ENCODE results near the gene KIF5C. TPM values are rescaled to one million over a fixed set of nuclear protein-coding genes. Genes with fewer than 3 reads are reported as not detected.

KIF5C gene
- total and polyA plus RNA-seq, 4 experiments from 2014 or later = 3.0 to 21.3 (median 13.2) TPM

- Histone ChIP-seq H3K27ac (ENCODE audit: low read depth, low read length) (no peak overlapping the region), H3K27me3 (ENCODE audit: insufficient read depth, low read length) (no peaks in the 10 kb centered on the region), H3K4me3 (ENCODE audit: low read length in 2 of 2) (no peak overlapping the region), H3K4me1 (ENCODE audit: insufficient read depth, low read length) (no peaks in the 10 kb centered on the region), H3K36me3 (ENCODE audit: insufficient read depth, low read length) (no peaks in the 10 kb centered on the region), H3K9me3 (ENCODE audit: control insufficient read depth in 1 of 2, low read length in 2 of 2) (no peaks in the 10 kb centered on the region)
- no peak for DNase-seq
- no peaks in the 10 kb centered on the region for H3K27me3 Mint-ChIP-seq
- H3K4me1 Mint-ChIP-seq = no peaks in the 10 kb centered on the region
- H3K36me3 Mint-ChIP-seq = peaks cover 46 to 47% of the 10 kb centered on the region in 2 donors
- CTCF ChIA-PET (ENCODE audit: partially characterized antibody) = no interaction called here
- intact Hi-C loops (cut with micrococcal nuclease) = no loop called here
- no peak overlapping the region for H3K27ac Mint-ChIP-seq
- POLR2A ChIA-PET (ENCODE audit: partially characterized antibody) = no interaction called here
- H3K9me3 Mint-ChIP-seq = peaks cover 0 to 2% (median 0%) of the 10 kb centered on the region in 8 donors
- no peak overlapping the region for H3K4me3 Mint-ChIP-seq
Observed at GRCh38 chr2:148943097-148943496, 68.1 kb downstream of the KIF5C start.

- Histone ChIP-seq H3K9me3 (ENCODE audit: control insufficient read depth in 1 of 2, low read length in 2 of 2) (no peaks in the 10 kb centered on the region), H3K27me3 (ENCODE audit: insufficient read depth, low read length) (no peaks in the 10 kb centered on the region), H3K4me3 (ENCODE audit: low read length in 2 of 2) (no peak overlapping the region), H3K36me3 (ENCODE audit: insufficient read depth, low read length) (no peaks in the 10 kb centered on the region), H3K4me1 (ENCODE audit: insufficient read depth, low read length) (no peaks in the 10 kb centered on the region), H3K27ac (ENCODE audit: low read depth, low read length) (no peak overlapping the region)
- DNase-seq = no peak
- H3K36me3 Mint-ChIP-seq = peaks cover 50 to 60% of the 10 kb centered on the region in 2 donors
- H3K4me3 Mint-ChIP-seq = no peak overlapping the region
- ChIA-PET CTCF (ENCODE audit: partially characterized antibody) (no interaction called here), POLR2A (ENCODE audit: partially characterized antibody) (no interaction called here)
- no peaks in the 10 kb centered on the region for H3K27me3 Mint-ChIP-seq
- peaks cover 0 to 2% (median 0%) of the 10 kb centered on the region in 8 donors for H3K9me3 Mint-ChIP-seq
- H3K4me1 Mint-ChIP-seq = no peaks in the 10 kb centered on the region
- H3K27ac Mint-ChIP-seq = no peak overlapping the region
- intact Hi-C loops (cut with micrococcal nuclease) = no loop called here
Observed at GRCh38 chr2:148944536-148944935, 69.5 kb downstream of the KIF5C start.

DNA sequence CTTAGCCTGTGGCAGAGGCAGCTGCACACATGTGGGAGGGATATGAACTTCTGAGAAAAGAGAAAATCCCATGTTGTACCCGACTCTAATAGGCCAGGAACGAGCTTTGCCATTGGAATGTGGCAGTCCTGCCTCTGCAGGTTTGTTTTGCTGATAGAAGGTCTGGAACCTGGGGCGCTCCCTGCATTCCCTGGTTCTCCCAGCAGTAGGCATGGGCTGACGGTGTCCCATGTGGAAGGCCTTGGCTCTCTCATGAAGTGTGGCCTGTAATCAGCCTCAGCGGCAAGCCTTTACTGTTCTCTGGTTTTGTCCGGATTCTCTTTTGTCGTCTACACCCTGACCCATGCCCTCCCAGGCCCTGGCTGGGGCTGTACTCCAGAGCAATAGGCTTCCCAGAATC, 72.3 kb downstream of the KIF5C start:
- Histone ChIP-seq H3K4me1 (ENCODE audit: insufficient read depth, low read length) (no peaks in the 10 kb centered on the region), H3K9me3 (ENCODE audit: control insufficient read depth in 1 of 2, low read length in 2 of 2) (no peaks in the 10 kb centered on the region), H3K27ac (ENCODE audit: low read depth, low read length) (no peak overlapping the region), H3K36me3 (ENCODE audit: insufficient read depth, low read length) (no peaks in the 10 kb centered on the region), H3K4me3 (ENCODE audit: low read length in 2 of 2) (no peak overlapping the region), H3K27me3 (ENCODE audit: insufficient read depth, low read length) (no peaks in the 10 kb centered on the region)
- no peaks in the 10 kb centered on the region for H3K4me1 Mint-ChIP-seq
- CTCF ChIA-PET (ENCODE audit: partially characterized antibody) = interaction anchor here (1.9 kb wide), 1 partner anchor 20 kb away, joined by 4 read pairs; no protein-coding TSS in a partner anchor
- H3K36me3 Mint-ChIP-seq = peaks cover 65 to 75% of the 10 kb centered on the region in 2 donors
- H3K27ac Mint-ChIP-seq = no peak overlapping the region
- POLR2A ChIA-PET (ENCODE audit: partially characterized antibody) = no interaction called here
- intact Hi-C loops (cut with micrococcal nuclease) = no loop called here
- no peak for DNase-seq
- peaks cover 0 to 2% (median 0%) of the 10 kb centered on the region in 8 donors for H3K9me3 Mint-ChIP-seq
- no peak overlapping the region for H3K4me3 Mint-ChIP-seq
- no peaks in the 10 kb centered on the region for H3K27me3 Mint-ChIP-seq

GRCh38 chr2:148948868-148949267, 73.8 kb downstream of the KIF5C start:
- CTCF ChIA-PET (ENCODE audit: partially characterized antibody) = no interaction called here
- Mint-ChIP-seq H3K27ac (no peak overlapping the region), H3K4me3 (no peak overlapping the region), H3K36me3 (peaks cover 56 to 65% of the 10 kb centered on the region in 2 donors), H3K9me3 (peaks cover 0 to 2% (median 0%) of the 10 kb centered on the region in 8 donors), H3K27me3 (no peaks in the 10 kb centered on the region), H3K4me1 (no peaks in the 10 kb centered on the region)
- no peaks in the 10 kb centered on the region for H3K27me3 ChIP-seq (ENCODE audit: insufficient read depth, low read length)
- H3K27ac ChIP-seq (ENCODE audit: low read depth, low read length) = no peak overlapping the region
- H3K4me1 ChIP-seq (ENCODE audit: insufficient read depth, low read length) = no peaks in the 10 kb centered on the region
- no peaks in the 10 kb centered on the region for H3K36me3 ChIP-seq (ENCODE audit: insufficient read depth, low read length)
- no peaks in the 10 kb centered on the region for H3K9me3 ChIP-seq (ENCODE audit: control insufficient read depth in 1 of 2, low read length in 2 of 2)
- POLR2A ChIA-PET (ENCODE audit: partially characterized antibody) = no interaction called here
- H3K4me3 ChIP-seq (ENCODE audit: low read length in 2 of 2) = no peak overlapping the region
- DNase-seq = no peak
- intact Hi-C loops (cut with micrococcal nuclease) = no loop called here

GRCh38 chr2:148949348-148949747, 74.3 kb downstream of the KIF5C start:
- H3K9me3 Mint-ChIP-seq = no peaks in the 10 kb centered on the region
- ChIA-PET CTCF (ENCODE audit: partially characterized antibody) (no interaction called here), POLR2A (ENCODE audit: partially characterized antibody) (no interaction called here)
- Histone ChIP-seq H3K9me3 (ENCODE audit: control insufficient read depth in 1 of 2, low read length in 2 of 2) (no peaks in the 10 kb centered on the region), H3K4me1 (ENCODE audit: insufficient read depth, low read length) (no peaks in the 10 kb centered on the region), H3K4me3 (ENCODE audit: low read length in 2 of 2) (no peak overlapping the region), H3K36me3 (ENCODE audit: insufficient read depth, low read length) (no peaks in the 10 kb centered on the region), H3K27ac (ENCODE audit: low read depth, low read length) (no peak overlapping the region), H3K27me3 (ENCODE audit: insufficient read depth, low read length) (no peaks in the 10 kb centered on the region)
- H3K4me3 Mint-ChIP-seq = no peak overlapping the region
- no peaks in the 10 kb centered on the region for H3K4me1 Mint-ChIP-seq
- H3K36me3 Mint-ChIP-seq = peaks cover 57 to 65% of the 10 kb centered on the region in 2 donors
- no peak overlapping the region for H3K27ac Mint-ChIP-seq
- no peaks in the 10 kb centered on the region for H3K27me3 Mint-ChIP-seq
- DNase-seq = no peak
- intact Hi-C loops (cut with micrococcal nuclease) = no loop called here

DNA sequence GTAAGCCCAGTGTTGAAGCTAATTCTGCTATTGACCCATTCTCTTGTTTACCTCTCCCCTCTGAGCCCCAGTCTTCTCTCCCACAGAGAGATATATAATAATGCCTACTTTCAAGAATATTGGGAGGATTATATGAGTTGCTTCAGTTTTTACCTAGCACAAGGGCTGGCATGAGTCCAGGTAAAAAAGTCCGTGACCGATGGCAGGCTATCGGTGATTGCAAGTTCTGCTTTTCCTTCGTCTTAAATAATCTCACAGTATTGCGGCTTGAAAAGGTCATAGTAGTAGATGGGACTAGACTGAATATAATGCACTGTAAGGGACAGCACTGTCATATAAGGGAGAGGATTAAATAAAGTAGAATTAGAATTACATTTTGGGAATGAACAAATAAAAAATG, 77.6 kb downstream of the KIF5C start:
- H3K27me3 Mint-ChIP-seq = no peaks in the 10 kb centered on the region
- no peak overlapping the region for H3K27ac Mint-ChIP-seq
- no peaks in the 10 kb centered on the region for H3K9me3 Mint-ChIP-seq
- peaks cover 2 to 11% (median 5%) of the 10 kb centered on the region in 4 donors for H3K4me1 Mint-ChIP-seq
- Histone ChIP-seq H3K27me3 (ENCODE audit: insufficient read depth, low read length) (no peaks in the 10 kb centered on the region), H3K9me3 (ENCODE audit: control insufficient read depth in 1 of 2, low read length in 2 of 2) (no peaks in the 10 kb centered on the region), H3K4me3 (ENCODE audit: low read length in 2 of 2) (no peak overlapping the region), H3K27ac (ENCODE audit: low read depth, low read length) (no peak overlapping the region), H3K4me1 (ENCODE audit: insufficient read depth, low read length) (no peaks in the 10 kb centered on the region), H3K36me3 (ENCODE audit: insufficient read depth, low read length) (no peaks in the 10 kb centered on the region)
- no peak overlapping the region for H3K4me3 Mint-ChIP-seq
- H3K36me3 Mint-ChIP-seq = peaks cover 49 to 53% of the 10 kb centered on the region in 2 donors
- intact Hi-C loops (cut with micrococcal nuclease) = no loop called here
- ChIA-PET CTCF (ENCODE audit: partially characterized antibody) (no interaction called here), POLR2A (ENCODE audit: partially characterized antibody) (no interaction called here)
- no peak for DNase-seq

DNA sequence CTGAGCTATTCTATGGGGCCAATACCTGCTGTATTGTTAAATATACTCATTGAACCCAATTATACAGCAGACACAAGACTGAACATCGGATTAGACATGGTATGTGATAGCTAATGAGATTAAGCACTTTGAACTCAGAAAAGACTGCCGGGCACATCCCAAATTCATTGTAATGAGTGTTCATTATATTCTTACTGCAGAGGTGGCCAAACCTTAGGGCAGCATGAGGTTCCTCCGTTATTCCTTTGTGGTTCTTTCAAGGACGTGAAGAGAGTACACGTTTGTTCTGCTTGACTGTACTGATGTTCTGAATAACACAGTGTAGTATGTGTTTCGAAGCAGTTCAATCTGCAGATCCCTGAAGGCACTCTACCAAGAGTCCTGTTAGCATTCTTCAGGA, 78.4 kb downstream of the KIF5C start:
- POLR2A ChIA-PET (ENCODE audit: partially characterized antibody) = no interaction called here
- Mint-ChIP-seq H3K9me3 (no peaks in the 10 kb centered on the region), H3K27me3 (no peaks in the 10 kb centered on the region), H3K27ac (no peak overlapping the region), H3K4me1 (peaks cover 2 to 11% (median 5%) of the 10 kb centered on the region in 4 donors), H3K4me3 (no peak overlapping the region), H3K36me3 (peaks cover 48 to 56% of the 10 kb centered on the region in 2 donors)
- CTCF ChIA-PET (ENCODE audit: partially characterized antibody) = no interaction called here
- intact Hi-C loops (cut with micrococcal nuclease) = no loop called here
- Histone ChIP-seq H3K36me3 (ENCODE audit: insufficient read depth, low read length) (no peaks in the 10 kb centered on the region), H3K9me3 (ENCODE audit: control insufficient read depth in 1 of 2, low read length in 2 of 2) (no peaks in the 10 kb centered on the region), H3K27ac (ENCODE audit: low read depth, low read length) (no peak overlapping the region), H3K27me3 (ENCODE audit: insufficient read depth, low read length) (no peaks in the 10 kb centered on the region), H3K4me1 (ENCODE audit: insufficient read depth, low read length) (no peaks in the 10 kb centered on the region), H3K4me3 (ENCODE audit: low read length in 2 of 2) (no peak overlapping the region)
- DNase-seq = no peak

DNA sequence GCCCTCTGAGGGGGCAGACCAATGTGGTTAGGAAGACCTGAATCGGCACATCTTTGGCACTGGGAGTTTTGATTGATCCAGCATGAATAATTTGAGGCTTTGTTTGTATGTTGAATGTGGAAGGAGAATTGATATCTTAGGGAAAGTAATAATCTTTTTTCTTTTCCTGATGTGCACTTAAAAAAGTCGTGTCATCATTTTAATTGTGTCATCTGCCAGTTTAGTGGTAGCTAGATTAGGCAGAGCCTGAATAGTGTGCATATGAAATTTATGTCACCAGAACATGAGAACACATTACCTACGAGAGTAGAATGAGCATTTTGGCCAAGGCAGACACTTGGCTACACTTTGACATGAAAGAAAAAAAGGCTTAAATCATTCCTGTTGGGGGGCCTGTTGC, 79.5 kb downstream of the KIF5C start:
- Histone ChIP-seq H3K4me1 (ENCODE audit: insufficient read depth, low read length) (no peaks in the 10 kb centered on the region), H3K4me3 (ENCODE audit: low read length in 2 of 2) (no peak overlapping the region), H3K27ac (ENCODE audit: low read depth, low read length) (no peak overlapping the region), H3K27me3 (ENCODE audit: insufficient read depth, low read length) (no peaks in the 10 kb centered on the region), H3K9me3 (ENCODE audit: control insufficient read depth in 1 of 2, low read length in 2 of 2) (no peaks in the 10 kb centered on the region), H3K36me3 (ENCODE audit: insufficient read depth, low read length) (no peaks in the 10 kb centered on the region)
- H3K27ac Mint-ChIP-seq = peak overlapping the region in 2 of 7 donors; percentile 69 to 81
- H3K9me3 Mint-ChIP-seq = no peaks in the 10 kb centered on the region
- H3K4me1 Mint-ChIP-seq = peaks cover 2 to 11% (median 5%) of the 10 kb centered on the region in 4 donors
- no peak overlapping the region for H3K4me3 Mint-ChIP-seq
- intact Hi-C loops (cut with micrococcal nuclease) = no loop called here
- CTCF ChIA-PET (ENCODE audit: partially characterized antibody) = no interaction called here
- H3K36me3 Mint-ChIP-seq = peaks cover 44 to 46% of the 10 kb centered on the region in 2 donors
- no peaks in the 10 kb centered on the region for H3K27me3 Mint-ChIP-seq
- no peak for DNase-seq
- POLR2A ChIA-PET (ENCODE audit: partially characterized antibody) = interaction anchor here (1.0 kb wide), 1 partner anchor 11 kb away, joined by 3 read pairs; no protein-coding TSS in a partner anchor
